SU-DHL-6 (cell line): ENCODE measurements around the gene THSD7B.

Experiments
- H2AFZ ChIP-seq: fragments of 200-600 bp; sonication (generic); 2 replicates; pipeline ENCODE4 v1.6.1; 2014; ENCODE audit warnings: low read depth, mild to moderate bottlenecking, moderate library complexity, mixed read lengths, antibody characterized with exemption, low read length; ENCODE audit not compliant: severe bottlenecking
- H3F3A ChIP-seq: fragments of 200-600 bp; shearing (Covaris generic); 2 replicates; pipeline ENCODE4 v1.6.0; 2016; ENCODE audit warnings: antibody characterized with exemption, mild to moderate bottlenecking; ENCODE audit not compliant: insufficient read depth
- H3K27ac ChIP-seq: fragments of 200-600 bp; sonication (generic); 2 replicates; pipeline ENCODE4 v1.5.1; 2016; ENCODE audit warnings: low read depth, mild to moderate bottlenecking, low read length, moderate library complexity, mixed read lengths
- H3K27me3 ChIP-seq: fragments of 200-600 bp; sonication (generic), shearing (Covaris generic); 2 replicates; pipeline ENCODE4 v1.6.0; 2014; ENCODE audit warnings: mild to moderate bottlenecking, low read length
- H3K36me3 ChIP-seq: fragments of 200-600 bp; sonication (generic); 2 replicates; pipeline ENCODE4 v1.6.1; 2014; ENCODE audit warnings: mild to moderate bottlenecking, low read length, mixed read lengths
- H3K4me2 ChIP-seq: fragments of 300-600, 200-600 bp; shearing (Covaris generic), sonication (generic); 2 replicates; pipeline ENCODE4 v1.6.0; 2014; ENCODE audit warnings: low read length, low read depth, mild to moderate bottlenecking; ENCODE audit not compliant: poor library complexity, severe bottlenecking
- H3K4me3 ChIP-seq: fragments of 200-600 bp; sonication (generic); 2 replicates; pipeline ENCODE4 v1.5.1; 2014; ENCODE audit warnings: antibody characterized with exemption, low read length, mild to moderate bottlenecking, mixed read lengths; ENCODE audit not compliant: insufficient read depth, poor library complexity, severe bottlenecking
- H3K79me2 ChIP-seq: fragments of 200-600 bp; sonication (generic); 2 replicates; pipeline ENCODE4 v1.6.1; 2014; ENCODE audit warnings: mild to moderate bottlenecking, low read length, moderate library complexity; ENCODE audit not compliant: insufficient read depth
- H3K9ac ChIP-seq: fragments of 200-600 bp; sonication (generic); 2 replicates; pipeline ENCODE4 v1.7.0; 2014; ENCODE audit warnings: mild to moderate bottlenecking, low read length
- H3K9me2 ChIP-seq: fragments of 200-600 bp; sonication (generic); replicated peaks from 2 replicates; pipeline ENCODE4 v1.6.1; 2014; ENCODE audit warnings: low read length; ENCODE audit not compliant: insufficient read depth
- H3K9me3 ChIP-seq: fragments of 200-600 bp; sonication (generic); 2 replicates; pipeline ENCODE4 v1.6.1; 2014; ENCODE audit warnings: low read length, mixed read lengths; ENCODE audit not compliant: insufficient read depth
- H4K20me1 ChIP-seq: fragments of 200-600 bp; sonication (generic); 2 replicates; pipeline ENCODE4 v1.6.1; 2014; ENCODE audit warnings: low read depth, mild to moderate bottlenecking, antibody characterized with exemption, low read length, moderate library complexity, mixed read lengths
- CTCF ChIP-seq: fragments of 200-600 bp; sonication (generic); IDR thresholded peaks from one replicate; pipeline ENCODE4 v1.5.1; 2017; ENCODE audit warnings: antibody characterized with exemption, mild to moderate bottlenecking, low read length, moderate library complexity; ENCODE audit not compliant: insufficient read depth, poor library complexity, severe bottlenecking
- EZH2phosphoT487 ChIP-seq: fragments of 200-600 bp; sonication (generic), shearing (Covaris generic); conservative IDR thresholded peaks from 2 replicates; pipeline ENCODE4 v1.6.1; 2018; ENCODE audit warnings: mild to moderate bottlenecking, antibody characterized with exemption, low read length, moderate library complexity, mixed read lengths

The THSD7B gene

GRCh38 chr2:137654046-137654445 lies 888.7 kb downstream of the THSD7B start:
- no peaks in the 10 kb centered on the region for H3K36me3 ChIP-seq
- H2AFZ ChIP-seq, result no peak overlapping the region
- H3K9me3 ChIP-seq, result no peaks in the 10 kb centered on the region
- H3K27me3 ChIP-seq, result no peaks in the 10 kb centered on the region
- H3K27ac ChIP-seq, result no peak overlapping the region
- no peaks in the 10 kb centered on the region for H3F3A ChIP-seq
- TF ChIP-seq CTCF, result no peak
- no peak for TF ChIP-seq EZH2phosphoT487
- H4K20me1 ChIP-seq, result no peaks in the 10 kb centered on the region
- no peak overlapping the region for H3K9ac ChIP-seq
- H3K4me3 ChIP-seq, result no peak overlapping the region
- H3K4me2 ChIP-seq, result no peak overlapping the region
- no peaks in the 10 kb centered on the region for H3K9me2 ChIP-seq
- H3K79me2 ChIP-seq, result no peaks in the 10 kb centered on the region

- no peaks in the 10 kb centered on the region for H3K36me3 ChIP-seq
- no peaks in the 10 kb centered on the region for H3F3A ChIP-seq
- H3K9me3 ChIP-seq, result no peaks in the 10 kb centered on the region
- H3K4me3 ChIP-seq, result no peak overlapping the region
- no peak overlapping the region for H3K9ac ChIP-seq
- no peak overlapping the region for H3K4me2 ChIP-seq
- H2AFZ ChIP-seq, result no peak overlapping the region
- no peak for TF ChIP-seq CTCF
- TF ChIP-seq EZH2phosphoT487, result no peak
- H3K79me2 ChIP-seq, result no peaks in the 10 kb centered on the region
- no peaks in the 10 kb centered on the region for H3K9me2 ChIP-seq
- no peaks in the 10 kb centered on the region for H3K27me3 ChIP-seq
- H4K20me1 ChIP-seq, result no peaks in the 10 kb centered on the region
- no peak overlapping the region for H3K27ac ChIP-seq
Measured at GRCh38 chr2:137655814-137656213, 890.5 kb downstream of the THSD7B start.

GRCh38 chr2:137658433-137658832 lies 893.1 kb downstream of the THSD7B start:
- Histone ChIP-seq H3K36me3 (no peaks in the 10 kb centered on the region), H2AFZ (no peak overlapping the region), H3K9ac (no peak overlapping the region), H3K4me3 (no peak overlapping the region), H3K9me2 (no peaks in the 10 kb centered on the region), H3K9me3 (no peaks in the 10 kb centered on the region), H3K79me2 (no peaks in the 10 kb centered on the region), H3K27me3 (no peaks in the 10 kb centered on the region), H3F3A (no peaks in the 10 kb centered on the region), H3K4me2 (no peak overlapping the region), H3K27ac (no peak overlapping the region), H4K20me1 (no peaks in the 10 kb centered on the region)
- TF ChIP-seq CTCF, result no peak
- TF ChIP-seq EZH2phosphoT487, result no peak
